Astrocyte (in vitro differentiated cells and primary cell): ENCODE measurements around the gene PTPRN2. TPM values are rescaled to one million over a fixed set of nuclear protein-coding genes. Genes with fewer than 3 reads are reported as not detected.

Source experiments
- DNase-seq: peaks from one replicate; pipeline ENCODE4 v3.0.0-alpha.2; 2010; ENCODE audit warnings: low read depth
- FAIRE-seq: peaks from 2 replicates; lab custom pipeline; 2011; peaks lifted over from hg19 to GRCh38; lab: Jason Lieb, UNC
- H2AFZ ChIP-seq: 2 replicates; pipeline ENCODE4 v1.6.0; 2012; ENCODE audit warnings: low read depth, low read length, inconsistent platforms
- H3K27ac ChIP-seq: 2 replicates; pipeline ENCODE4 v1.5.1; 2011; ENCODE audit warnings: low read depth, low read length, inconsistent platforms
- H3K27me3 ChIP-seq: 2 replicates; pipeline ENCODE4 v1.6.0; 2011; ENCODE audit warnings: low read length, inconsistent platforms; ENCODE audit not compliant: insufficient read depth
- H3K36me3 ChIP-seq: 2 replicates; pipeline ENCODE4 v1.5.1; 2011; ENCODE audit warnings: low read length, inconsistent platforms; ENCODE audit not compliant: insufficient read depth
- H3K4me1 ChIP-seq: 2 replicates; pipeline ENCODE4 v1.5.1; 2011; ENCODE audit warnings: low read length, inconsistent platforms; ENCODE audit not compliant: insufficient read depth
- H3K4me2 ChIP-seq: 2 replicates; pipeline ENCODE4 v1.6.0; 2012; ENCODE audit warnings: low read length, inconsistent platforms
- H3K4me3 ChIP-seq: 2 replicates; pipeline ENCODE4 v1.5.1; 2011; ENCODE audit warnings: low read depth, mild to moderate bottlenecking, low read length, inconsistent platforms; ENCODE audit not compliant: insufficient read depth
- H3K79me2 ChIP-seq: 2 replicates; pipeline ENCODE4 v1.6.0; 2012; ENCODE audit warnings: mild to moderate bottlenecking, low read length, inconsistent platforms; ENCODE audit not compliant: insufficient read depth
- H3K9ac ChIP-seq: 2 replicates; pipeline ENCODE4 v1.6.0; 2012; ENCODE audit warnings: mild to moderate bottlenecking, low read length, inconsistent platforms
- H3K9me3 ChIP-seq: 2 replicates; pipeline ENCODE4 v1.5.1; 2012; ENCODE audit warnings: low read depth, mild to moderate bottlenecking, low read length, inconsistent platforms; ENCODE audit not compliant: insufficient read depth
- H4K20me1 ChIP-seq: 2 replicates; pipeline ENCODE4 v1.6.0; 2012; ENCODE audit warnings: low read length, inconsistent platforms; ENCODE audit not compliant: insufficient read depth
- H3K27ac Mint-ChIP-seq: one replicate; pipeline ENCODE4 v1.8.0; 2021; ENCODE audit warnings: mild to moderate bottlenecking, mixed read lengths; ENCODE audit not compliant: unreplicated experiment
- H3K27me3 Mint-ChIP-seq: one replicate; pipeline ENCODE4 v1.8.0; 2021; ENCODE audit warnings: low read depth, mixed read lengths; ENCODE audit not compliant: unreplicated experiment
- H3K36me3 Mint-ChIP-seq: one replicate; pipeline ENCODE4 v1.8.0; 2021; ENCODE audit warnings: low read depth, mixed read lengths; ENCODE audit not compliant: unreplicated experiment
- H3K4me1 Mint-ChIP-seq: one replicate; pipeline ENCODE4 v1.8.0; 2021; ENCODE audit warnings: low read depth, mixed read lengths; ENCODE audit not compliant: unreplicated experiment
- H3K4me3 Mint-ChIP-seq: one replicate; pipeline ENCODE4 v1.8.0; 2021; ENCODE audit warnings: mild to moderate bottlenecking, moderate library complexity, mixed read lengths; ENCODE audit not compliant: unreplicated experiment
- H3K9me3 Mint-ChIP-seq: one replicate; pipeline ENCODE4 v1.8.0; 2021; ENCODE audit warnings: mild to moderate bottlenecking, mixed read lengths; ENCODE audit not compliant: unreplicated experiment
- EZH2 ChIP-seq: IDR thresholded peaks from 2 replicates; pipeline ENCODE4 v1.6.1; 2012; ENCODE audit warnings: mild to moderate bottlenecking, low read length, inconsistent platforms; ENCODE audit not compliant: insufficient read depth
- total RNA-seq: library from RNA; stranded (reverse); gene quantifications from 2 replicates; pipeline ENCODE4 v1.2.1, GENCODE V29; 2021
- TF ChIP-seq, protein P1 (sequence below): IDR thresholded peaks from 2 replicates; pipeline ENCODE4 v1.5.1; 2011; ENCODE audit warnings: low read depth, mild to moderate bottlenecking, inconsistent platforms, low read length, moderate library complexity; ENCODE audit not compliant: insufficient read depth

The PTPRN2 gene
- total RNA-seq, 1 donor from 2014 or later: 0.09 TPM

DNA sequence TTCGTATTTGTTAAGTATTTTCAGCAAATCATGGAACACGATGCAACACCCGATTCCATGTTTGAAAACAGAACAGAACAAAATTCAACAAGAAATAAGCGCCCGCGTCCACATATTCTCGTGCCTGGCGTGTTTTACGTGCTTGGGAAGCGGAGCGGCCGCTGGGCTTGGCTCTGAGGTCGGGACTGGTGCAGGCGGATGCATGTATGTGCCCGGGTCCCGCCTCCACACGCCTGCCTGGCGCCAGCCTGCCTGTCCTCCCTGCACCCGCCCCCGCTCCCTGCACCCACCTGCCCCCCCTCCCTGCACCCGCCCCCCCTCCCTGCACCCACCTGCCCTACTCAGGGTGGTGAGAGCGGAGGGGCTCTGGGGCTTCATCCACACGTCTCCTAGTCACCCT is 796.4 kb downstream of the PTPRN2 start:
- Mint-ChIP-seq H3K27ac (no peak overlapping the region), H3K4me1 (no peaks in the 10 kb centered on the region)
- FAIRE-seq: no peak

DNA sequence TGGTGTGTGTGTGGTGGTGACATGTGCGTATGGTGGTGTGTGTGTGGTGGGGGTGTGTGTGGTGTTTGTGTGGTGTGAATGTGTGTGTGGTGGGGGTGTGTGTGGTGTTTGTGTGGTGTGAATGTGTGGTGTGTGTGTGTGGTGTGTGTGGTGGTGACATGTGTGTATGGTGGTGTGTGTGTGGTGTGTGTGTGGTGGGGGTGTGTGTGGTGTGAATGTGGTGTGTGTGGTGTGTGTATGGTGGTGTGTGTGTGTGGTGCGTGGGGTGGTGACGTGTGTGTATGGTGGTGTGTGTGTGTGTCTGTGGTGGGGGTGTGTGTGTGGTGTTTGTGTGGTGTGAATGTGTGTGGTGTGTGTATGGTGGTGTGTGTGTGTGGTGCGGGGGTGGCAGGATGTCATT is 797.7 kb downstream of the PTPRN2 start:
- no peaks in the 10 kb centered on the region for H3K4me1 ChIP-seq
- H2AFZ ChIP-seq: no peak overlapping the region
- no peaks in the 10 kb centered on the region for H4K20me1 ChIP-seq
- H3K27ac Mint-ChIP-seq: no peak overlapping the region
- H3K27ac ChIP-seq: no peak overlapping the region
- TF ChIP-seq, protein P1, sequence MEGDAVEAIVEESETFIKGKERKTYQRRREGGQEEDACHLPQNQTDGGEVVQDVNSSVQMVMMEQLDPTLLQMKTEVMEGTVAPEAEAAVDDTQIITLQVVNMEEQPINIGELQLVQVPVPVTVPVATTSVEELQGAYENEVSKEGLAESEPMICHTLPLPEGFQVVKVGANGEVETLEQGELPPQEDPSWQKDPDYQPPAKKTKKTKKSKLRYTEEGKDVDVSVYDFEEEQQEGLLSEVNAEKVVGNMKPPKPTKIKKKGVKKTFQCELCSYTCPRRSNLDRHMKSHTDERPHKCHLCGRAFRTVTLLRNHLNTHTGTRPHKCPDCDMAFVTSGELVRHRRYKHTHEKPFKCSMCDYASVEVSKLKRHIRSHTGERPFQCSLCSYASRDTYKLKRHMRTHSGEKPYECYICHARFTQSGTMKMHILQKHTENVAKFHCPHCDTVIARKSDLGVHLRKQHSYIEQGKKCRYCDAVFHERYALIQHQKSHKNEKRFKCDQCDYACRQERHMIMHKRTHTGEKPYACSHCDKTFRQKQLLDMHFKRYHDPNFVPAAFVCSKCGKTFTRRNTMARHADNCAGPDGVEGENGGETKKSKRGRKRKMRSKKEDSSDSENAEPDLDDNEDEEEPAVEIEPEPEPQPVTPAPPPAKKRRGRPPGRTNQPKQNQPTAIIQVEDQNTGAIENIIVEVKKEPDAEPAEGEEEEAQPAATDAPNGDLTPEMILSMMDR: no peak
- H3K79me2 ChIP-seq: no peaks in the 10 kb centered on the region
- no peaks in the 10 kb centered on the region for H3K4me1 Mint-ChIP-seq
- H3K9ac ChIP-seq: no peak overlapping the region
- no peaks in the 10 kb centered on the region for H3K27me3 Mint-ChIP-seq
- FAIRE-seq (no peak), DNase-seq (no peak)
- H3K36me3 Mint-ChIP-seq: no peaks in the 10 kb centered on the region
- no peak overlapping the region for H3K4me3 ChIP-seq
- no peaks in the 10 kb centered on the region for H3K36me3 ChIP-seq
- peaks cover 22% of the 10 kb centered on the region for H3K9me3 Mint-ChIP-seq
- no peaks in the 10 kb centered on the region for H3K9me3 ChIP-seq
- no peak overlapping the region for H3K4me3 Mint-ChIP-seq
- no peak overlapping the region for H3K4me2 ChIP-seq
- H3K27me3 ChIP-seq: no peaks in the 10 kb centered on the region

More for the DNA sequence above, 796.4 kb downstream of the PTPRN2 start:
- H2AFZ ChIP-seq: no peak overlapping the region
- H3K9ac ChIP-seq: no peak overlapping the region
- no peaks in the 10 kb centered on the region for H3K79me2 ChIP-seq
- H3K4me1 ChIP-seq: no peaks in the 10 kb centered on the region
- TF ChIP-seq, protein P1: no peak
- TF ChIP-seq EZH2: no peak
- Mint-ChIP-seq H3K4me3 (no peak overlapping the region), H3K9me3 (peaks cover 21% of the 10 kb centered on the region), H3K27me3 (no peaks in the 10 kb centered on the region), H3K36me3 (no peaks in the 10 kb centered on the region)
- no peaks in the 10 kb centered on the region for H4K20me1 ChIP-seq
- DNase-seq: no peak
- H3K27ac ChIP-seq: no peak overlapping the region
- H3K36me3 ChIP-seq: no peaks in the 10 kb centered on the region
- H3K4me2 ChIP-seq: no peak overlapping the region
- H3K4me3 ChIP-seq: no peak overlapping the region
- H3K27me3 ChIP-seq: no peaks in the 10 kb centered on the region
- H3K9me3 ChIP-seq: no peaks in the 10 kb centered on the region

DNA sequence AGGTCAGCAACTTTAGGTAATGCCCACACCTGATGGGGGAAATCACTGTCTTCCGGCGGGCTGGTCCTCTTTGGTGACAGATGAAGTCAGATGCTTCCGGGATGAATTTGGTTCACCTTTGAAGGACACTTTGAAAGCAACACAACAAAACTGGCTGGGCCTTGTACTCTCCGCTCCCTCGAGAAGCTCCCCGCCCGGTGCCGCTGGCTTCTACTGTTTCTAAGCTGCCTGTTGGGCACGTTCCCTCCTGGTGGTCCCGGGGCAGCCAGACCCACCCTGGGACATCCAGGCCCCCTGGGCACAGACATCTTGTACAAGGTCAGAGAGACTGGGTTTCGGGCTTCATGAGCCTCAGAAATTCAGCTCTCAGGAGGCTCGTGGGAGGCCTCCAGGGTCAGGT is 798.5 kb downstream of the PTPRN2 start:
- no peak overlapping the region for H3K4me3 ChIP-seq
- FAIRE-seq: no peak
- no peak for DNase-seq
- Mint-ChIP-seq H3K4me3 (no peak overlapping the region), H3K9me3 (peaks cover 15% of the 10 kb centered on the region), H3K27ac (no peak overlapping the region), H3K4me1 (no peaks in the 10 kb centered on the region), H3K36me3 (no peaks in the 10 kb centered on the region), H3K27me3 (no peaks in the 10 kb centered on the region)
- H3K4me2 ChIP-seq: no peak overlapping the region
- no peak overlapping the region for H2AFZ ChIP-seq
- no peaks in the 10 kb centered on the region for H3K4me1 ChIP-seq
- H3K36me3 ChIP-seq: no peaks in the 10 kb centered on the region
- H3K27ac ChIP-seq: no peak overlapping the region
- no peaks in the 10 kb centered on the region for H3K27me3 ChIP-seq
- H3K9ac ChIP-seq: no peak overlapping the region
- no peaks in the 10 kb centered on the region for H3K9me3 ChIP-seq
- no peaks in the 10 kb centered on the region for H4K20me1 ChIP-seq
- TF ChIP-seq, protein P1: no peak
- no peak for TF ChIP-seq EZH2
- H3K79me2 ChIP-seq: no peaks in the 10 kb centered on the region
